H1 (cell line): ENCODE data around the gene USP9Y. TPM values are rescaled to one million over a fixed set of nuclear protein-coding genes. Genes with fewer than 3 reads are reported as not detected.

Experiments used
- CTCF ChIA-PET: fragments of 300-600 bp; sonication (Branson Sonifier 250); formaldehyde crosslinking; loops from one replicate; lab custom pipeline; 2021; ENCODE audit not compliant: partially characterized antibody; lab: Charles Lee
- POLR2A ChIA-PET: fragments of 300-600 bp; sonication (Branson Sonifier 250); formaldehyde crosslinking; loops from one replicate; lab custom pipeline; 2021; ENCODE audit warnings: inconsistent platforms; ENCODE audit not compliant: partially characterized antibody; lab: Charles Lee
- DNase-seq, 2 experiments: peaks; one replicate each; pipeline versions ENCODE4 v3.0.0 to v3.0.0-alpha.2; 2010 to 2022; ENCODE audit warnings: low spot score in 2 of 2, low read depth in 1 of 2, mixed read lengths in 1 of 2
- FAIRE-seq: peaks from 2 replicates; lab custom pipeline; 2011; peaks lifted over from hg19 to GRCh38; lab: Jason Lieb, UNC
- H2AFZ ChIP-seq: 2 replicates; pipeline ENCODE4 v1.8.1; 2012; ENCODE audit warnings: low read length, inconsistent platforms
- H2AK5ac ChIP-seq: 2 replicates; pipeline ENCODE4 v1.6.1; 2013; ENCODE audit warnings: low read depth, low read length
- H2BK120ac ChIP-seq: replicated peaks from 2 replicates; pipeline ENCODE3; 2013; ENCODE audit warnings: low read depth, low read length, inconsistent platforms
- H2BK12ac ChIP-seq: 2 replicates; pipeline ENCODE4 v1.6.1; 2013; ENCODE audit warnings: low read depth, low read length
- H2BK15ac ChIP-seq: 2 replicates; pipeline ENCODE4 v1.6.1; 2013; ENCODE audit warnings: low read length
- H2BK20ac ChIP-seq: 2 replicates; pipeline ENCODE4 v1.6.1; 2013; ENCODE audit warnings: low read length
- H2BK5ac ChIP-seq: 2 replicates; pipeline ENCODE4 v1.6.1; 2013; ENCODE audit warnings: low read depth, low read length
- H3K14ac ChIP-seq: 2 replicates; pipeline ENCODE4 v1.6.1; 2013; ENCODE audit warnings: inconsistent platforms; ENCODE audit not compliant: insufficient read length
- H3K18ac ChIP-seq: 2 replicates; pipeline ENCODE4 v1.6.1; 2013; ENCODE audit warnings: low read length; ENCODE audit errors: extremely low read depth
- H3K23ac ChIP-seq: 2 replicates; pipeline ENCODE4 v1.6.1; 2013; ENCODE audit warnings: inconsistent platforms; ENCODE audit not compliant: insufficient read length
- H3K23me2 ChIP-seq: 2 replicates; pipeline ENCODE4 v1.6.1; 2013; ENCODE audit warnings: low read depth, low read length
- H3K27ac ChIP-seq: 2 replicates; pipeline ENCODE4 v1.6.1; 2011; ENCODE audit warnings: low read depth, low read length, inconsistent platforms
- H3K27me3 ChIP-seq, 4 experiments: replicated peaks in 1 of 4; 1 replicate in 1 of 4; 2 replicates in 3 of 4; pipeline versions ENCODE4 v1.6.1 to v1.8.1; 2011 to 2013; ENCODE audit warnings: low read length in 3 of 4, mild to moderate bottlenecking in 3 of 4, inconsistent platforms in 2 of 4, mixed read lengths in 2 of 4, moderate library complexity in 1 of 4; ENCODE audit not compliant: control insufficient read depth in 3 of 4, insufficient read depth in 3 of 4; ENCODE audit errors: extremely low read depth in 1 of 4
- H3K36me3 ChIP-seq, 4 experiments: 2 replicates each; pipeline versions ENCODE4 v1.6.1 to v1.8.1; 2011 to 2013; ENCODE audit warnings: mild to moderate bottlenecking in 4 of 4, low read length in 3 of 4, moderate library complexity in 2 of 4, control low read depth in 1 of 4, inconsistent platforms in 1 of 4; ENCODE audit not compliant: insufficient read depth in 4 of 4, control insufficient read depth in 2 of 4
- H3K4ac ChIP-seq: replicated peaks from 2 replicates; pipeline ENCODE3; 2013; ENCODE audit warnings: low read length, low read depth, mixed read lengths, inconsistent platforms; ENCODE audit not compliant: insufficient read length
- H3K4me1 ChIP-seq, 4 experiments: replicated peaks in 1 of 4; 1 replicate in 1 of 4; 2 replicates in 3 of 4; pipeline versions ENCODE4 v1.6.1 to v1.8.1; 2011 to 2013; ENCODE audit warnings: low read length in 3 of 4, inconsistent platforms in 2 of 4, mixed read lengths in 1 of 4; ENCODE audit not compliant: insufficient read depth in 4 of 4, control insufficient read depth in 3 of 4
- H3K4me2 ChIP-seq, 2 experiments: 2 replicates each; pipeline versions ENCODE4 v1.6.1 to v1.8.1; 2011 to 2013; ENCODE audit warnings: low read depth in 2 of 2, low read length in 2 of 2, control low read depth in 1 of 2, inconsistent platforms in 1 of 2, mild to moderate bottlenecking in 1 of 2; ENCODE audit not compliant: insufficient read depth in 1 of 2
- H3K4me3 ChIP-seq, 4 experiments: fragments of 200-600, 300-600 bp in 1 of 4; sonication (generic), shearing (Covaris generic), sonication (Bioruptor Twin) in 1 of 4; 2 replicates each; pipeline versions ENCODE4 v1.5.1 to v1.8.1; 2011 to 2016; ENCODE audit warnings: low read length in 4 of 4, low read depth in 3 of 4, control low read depth in 2 of 4, inconsistent platforms in 2 of 4, mild to moderate bottlenecking in 2 of 4, mixed read lengths in 1 of 4, moderate library complexity in 1 of 4; ENCODE audit not compliant: insufficient read depth in 2 of 4; ENCODE audit errors: extremely low read depth in 1 of 4
- H3K56ac ChIP-seq: replicated peaks from 2 replicates; pipeline ENCODE3; 2013; ENCODE audit warnings: low read depth, mild to moderate bottlenecking, mixed read lengths, low read length, inconsistent platforms; ENCODE audit not compliant: insufficient read length
- H3K79me1 ChIP-seq: 2 replicates; pipeline ENCODE4 v1.6.1; 2013; ENCODE audit warnings: low read depth, low read length, control low read depth
- H3K79me2 ChIP-seq, 2 experiments: 2 replicates each; pipeline versions ENCODE4 v1.6.1 to v1.8.1; 2012 to 2013; ENCODE audit warnings: low read length in 2 of 2, mild to moderate bottlenecking in 2 of 2, inconsistent platforms in 1 of 2; ENCODE audit not compliant: insufficient read depth in 2 of 2, control insufficient read depth in 1 of 2
- H3K9ac ChIP-seq, 4 experiments: replicated peaks in 1 of 4; 1 replicate in 1 of 4; 2 replicates in 3 of 4; pipeline versions ENCODE4 v1.6.1 to v1.8.1; 2011 to 2013; ENCODE audit warnings: low read depth in 3 of 4, low read length in 3 of 4, control low read depth in 2 of 4, mild to moderate bottlenecking in 2 of 4, moderate library complexity in 2 of 4, inconsistent platforms in 1 of 4; ENCODE audit errors: extremely low read depth in 1 of 4
- H3K9me3 ChIP-seq, 2 experiments: 2 replicates each; pipeline versions ENCODE4 v1.6.1 to v1.8.1; 2012 to 2013; ENCODE audit warnings: mild to moderate bottlenecking in 2 of 2, moderate library complexity in 2 of 2, control low read depth in 1 of 2, inconsistent platforms in 1 of 2, low read depth in 1 of 2, low read length in 1 of 2, mixed read lengths in 1 of 2; ENCODE audit not compliant: insufficient read depth in 2 of 2
- H4K20me1 ChIP-seq, 2 experiments: replicated peaks in 1 of 2; 2 replicates each; pipeline versions ENCODE3 to v1.8.1; 2011 to 2013; ENCODE audit warnings: inconsistent platforms in 2 of 2, low read length in 2 of 2, mild to moderate bottlenecking in 1 of 2; ENCODE audit not compliant: insufficient read depth in 2 of 2, control insufficient read depth in 1 of 2
- H4K5ac ChIP-seq: 2 replicates; pipeline ENCODE4 v1.6.1; 2013; ENCODE audit warnings: low read length, low read depth, mixed read lengths, inconsistent platforms; ENCODE audit not compliant: insufficient read length
- H4K8ac ChIP-seq: 2 replicates; pipeline ENCODE4 v1.8.0; 2013; ENCODE audit warnings: mild to moderate bottlenecking, moderate library complexity, low read length, inconsistent platforms; ENCODE audit not compliant: insufficient read depth; ENCODE audit errors: extremely low read depth
- H4K91ac ChIP-seq: replicated peaks from 2 replicates; pipeline ENCODE3; 2013; ENCODE audit warnings: low read length, mixed read lengths, inconsistent platforms; ENCODE audit not compliant: insufficient read length
- CTBP2 ChIP-seq: IDR thresholded peaks from 2 replicates; pipeline ENCODE4 v1.7.0; 2011; ENCODE audit warnings: borderline replicate concordance, mild to moderate bottlenecking, moderate library complexity, mixed read lengths, low read length; ENCODE audit not compliant: insufficient read depth, insufficient read length
- EZH2 ChIP-seq: fragments of 200-600 bp; sonication (generic); IDR thresholded peaks from 2 replicates; pipeline ENCODE4 v1.7.1; 2012; ENCODE audit warnings: low read depth, mild to moderate bottlenecking, moderate library complexity, low read length, inconsistent platforms; ENCODE audit not compliant: severe bottlenecking
- GABPA ChIP-seq: IDR thresholded peaks from 2 replicates; pipeline ENCODE4 v1.6.1; 2011; ENCODE audit warnings: mild to moderate bottlenecking, low read length, moderate library complexity, borderline replicate concordance; ENCODE audit not compliant: insufficient read depth
- GTF2F1 ChIP-seq: IDR thresholded peaks from 2 replicates; pipeline ENCODE4 v1.6.1; 2012; ENCODE audit warnings: low read depth, low read length, improper control_type of control experiment, borderline replicate concordance
- HDAC6 ChIP-seq: IDR thresholded peaks from one replicate; pipeline ENCODE4 v1.7.1; 2012; ENCODE audit warnings: low read depth, mild to moderate bottlenecking, inconsistent platforms, low read length, moderate library complexity
- NRF1 ChIP-seq: IDR thresholded peaks from 2 replicates; pipeline ENCODE4 v1.6.1; 2011; ENCODE audit warnings: mild to moderate bottlenecking, low read depth, low read length, improper control_type of control experiment
- PHF8 ChIP-seq: fragments of 200-600 bp; sonication (generic); conservative IDR thresholded peaks from 2 replicates; pipeline ENCODE4 v1.7.1; 2012; ENCODE audit warnings: low read depth, mild to moderate bottlenecking, inconsistent platforms, low read length, moderate library complexity
- POU5F1 ChIP-seq: IDR thresholded peaks from 2 replicates; pipeline ENCODE4 v1.6.1; 2011; ENCODE audit warnings: low read depth, mild to moderate bottlenecking, low read length, moderate library complexity
- RBBP5 ChIP-seq: IDR thresholded peaks from 2 replicates; pipeline ENCODE4 v1.7.1; 2012; ENCODE audit warnings: low read depth, mild to moderate bottlenecking, inconsistent platforms, low read length, moderate library complexity, borderline replicate concordance
- SIN3A ChIP-seq, 2 experiments: IDR thresholded peaks in 1 of 2; conservative IDR thresholded peaks in 1 of 2; 2 replicates each; pipeline ENCODE4 v1.6.1; 2011 to 2012; ENCODE audit warnings: low read length in 2 of 2, improper control_type of control experiment in 1 of 2, low read depth in 1 of 2, mild to moderate bottlenecking in 1 of 2
- SIRT6 ChIP-seq: IDR thresholded peaks from one replicate; pipeline ENCODE4 v1.7.1; 2012; ENCODE audit warnings: low read length, inconsistent platforms
- SP2 ChIP-seq: IDR thresholded peaks from 2 replicates; pipeline ENCODE4 v1.6.1; 2012; ENCODE audit warnings: mild to moderate bottlenecking, low read length, inconsistent platforms
- WGBS, 2 experiments: shearing (Covaris generic) in 1 of 2; methylation state at CpG; one replicate each; pipeline versions ENCODE4 v1.1.6 to v1.1.7; 2013 to 2015; ENCODE audit warnings: low lambda C conversion rate in 2 of 2, mixed read lengths in 2 of 2, inconsistent platforms in 1 of 2, low coverage in 1 of 2, missing lambda C conversion rate in 1 of 2; ENCODE audit not compliant: insufficient replicate concordance in 2 of 2, insufficient coverage in 1 of 2, insufficient read length in 1 of 2; ENCODE audit errors: extremely low coverage in 1 of 2, missing lambda C conversion rate in 1 of 2; 5-methylcytosine and 5-hydroxymethylcytosine counted together
- polyA plus RNA-seq, 7 experiments: library from polyadenylated mRNA; depleted of rRNA in 3 of 7; stranded (reverse) in 5 of 7; unstranded in 2 of 7; fragments of >200 nt in 5 of 7; fragments of 200-250 nt in 2 of 7; gene quantifications; 1 replicate in 5 of 7; 2 replicates in 1 of 7; 4 replicates in 1 of 7; pipeline versions ENCODE4 v1.2.1 to v1.2.3, GENCODE V29; 2011 to 2013; ENCODE audit warnings: missing spikeins in 2 of 7, mixed read lengths in 2 of 7
- total RNA-seq: library from RNA; stranded (reverse); fragmentation: NEBNext Ultra II Directional; extraction: Animal tissue kit (Norgen Biotek cat#: 25700); gene quantifications from 2 replicates; pipeline ENCODE4 v1.2.1, GENCODE V29; 2021

USP9Y gene
- total and polyA plus RNA-seq, 2 of the 8 experiments (the other 6 are each of a cell fraction or from before 2014, with no cell fraction given): 28.3 to 34.1 TPM

- FAIRE-seq: no peak
- no peaks in the 10 kb centered on the region for H4K20me1 ChIP-seq
- 92% methylated on average over 1 of the region's 6 CpGs; no CpG with 5 or more reads in 1 of the 2 experiments for WGBS, 2 experiments
- TF ChIP-seq SP2 (no peak), POU5F1 (no peak), GTF2F1 (no peak), SIRT6 (no peak), NRF1 (no peak), HDAC6 (no peak), RBBP5 (no peak), GABPA (no peak), SIN3A (conservative IDR thresholded peaks at IDR 0.05 in 1 of 2, IDR thresholded peaks at IDR 0.05 in 1 of 2; ENCODE audit: low read depth in 1 of 2, low read length in 2 of 2) (no peak), PHF8 (no peak), CTBP2 (no peak), EZH2 (no peak)
Observed at GRCh38 chrY:12715376-12715775, 14.3 kb downstream of the USP9Y start.

More at GRCh38 chrY:12715376-12715775, 14.3 kb downstream of the USP9Y start:
- Histone ChIP-seq H2BK5ac (no peak overlapping the region), H2BK120ac (no peak overlapping the region), H3K9ac (no peak overlapping the region), H3K79me2 (peaks cover 0 to 33% of the 10 kb centered on the region in 2 experiments; a peak in 2 of 4 replicates), H4K91ac (no peak overlapping the region), H3K4me1 (no peaks in the 10 kb centered on the region), H3K14ac (no peak overlapping the region), H4K5ac (no peak overlapping the region), H3K36me3 (peaks cover 0 to 3% (median 0%) of the 10 kb centered on the region in 4 experiments; a peak in 3 of 8 replicates), H3K4ac (no peak overlapping the region), H3K27me3 (no peaks in the 10 kb centered on the region), H2AFZ (no peak overlapping the region), H3K56ac (no peak overlapping the region), H3K9me3 (no peaks in the 10 kb centered on the region), H2BK15ac (no peak overlapping the region), H3K23me2 (no peaks in the 10 kb centered on the region), H2AK5ac (no peak overlapping the region), H3K23ac (no peak overlapping the region), H4K8ac (no peak overlapping the region), H3K4me3 (no peak overlapping the region), H3K18ac (no peak overlapping the region), H3K79me1 (no peaks in the 10 kb centered on the region), H3K27ac (no peak overlapping the region), H2BK12ac (no peak overlapping the region), H2BK20ac (no peak overlapping the region), H3K4me2 (no peak overlapping the region)
- ChIA-PET CTCF (no interaction called here), POLR2A (no interaction called here)
- no peak for DNase-seq
